ENCODE measurements around the gene DET1.
A peak's percentile ranks its signal among the peaks of the same experiment; 100 is the strongest.

Gene DET1

GRCh38 chr15:88493844-88494243 lies 52.6 kb downstream of the DET1 start:
- H3K9me3 ChIP-seq (ENCODE audit: control insufficient read depth, insufficient read depth, low read depth, low read length), result no peaks in the 10 kb centered on the region
- peaks cover 0 to 3% of the 10 kb centered on the region in 2 experiments; a peak in 1 of 3 replicates for H3K36me3 ChIP-seq (ENCODE audit: control insufficient read depth in 2 of 2, insufficient read depth in 1 of 2, low read length in 2 of 2)
- no peaks in the 10 kb centered on the region for H3K4me1 ChIP-seq (ENCODE audit: control insufficient read depth, insufficient read depth, low read length)
- H3K27ac ChIP-seq (ENCODE audit: extremely low read depth, low read depth, low read length), result no peak overlapping the region
- TF ChIP-seq ZNF558 (tag by site-specific recombination; IDR thresholded peaks at IDR 0.05) (no peak), GLI4 (tag by site-specific recombination; IDR thresholded peaks at IDR 0.05) (no peak), SETDB1 (IDR thresholded peaks at IDR 0.05; ENCODE audit: insufficient read length, low read length) (no peak), RBAK (tag by site-specific recombination; IDR thresholded peaks at IDR 0.05) (no peak)
- TF ChIP-seq, protein P1, sequence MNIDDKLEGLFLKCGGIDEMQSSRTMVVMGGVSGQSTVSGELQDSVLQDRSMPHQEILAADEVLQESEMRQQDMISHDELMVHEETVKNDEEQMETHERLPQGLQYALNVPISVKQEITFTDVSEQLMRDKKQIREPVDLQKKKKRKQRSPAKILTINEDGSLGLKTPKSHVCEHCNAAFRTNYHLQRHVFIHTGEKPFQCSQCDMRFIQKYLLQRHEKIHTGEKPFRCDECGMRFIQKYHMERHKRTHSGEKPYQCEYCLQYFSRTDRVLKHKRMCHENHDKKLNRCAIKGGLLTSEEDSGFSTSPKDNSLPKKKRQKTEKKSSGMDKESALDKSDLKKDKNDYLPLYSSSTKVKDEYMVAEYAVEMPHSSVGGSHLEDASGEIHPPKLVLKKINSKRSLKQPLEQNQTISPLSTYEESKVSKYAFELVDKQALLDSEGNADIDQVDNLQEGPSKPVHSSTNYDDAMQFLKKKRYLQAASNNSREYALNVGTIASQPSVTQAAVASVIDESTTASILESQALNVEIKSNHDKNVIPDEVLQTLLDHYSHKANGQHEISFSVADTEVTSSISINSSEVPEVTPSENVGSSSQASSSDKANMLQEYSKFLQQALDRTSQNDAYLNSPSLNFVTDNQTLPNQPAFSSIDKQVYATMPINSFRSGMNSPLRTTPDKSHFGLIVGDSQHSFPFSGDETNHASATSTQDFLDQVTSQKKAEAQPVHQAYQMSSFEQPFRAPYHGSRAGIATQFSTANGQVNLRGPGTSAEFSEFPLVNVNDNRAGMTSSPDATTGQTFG (tag by site-specific recombination; IDR thresholded peaks at IDR 0.05; ENCODE audit: borderline replicate concordance), result no peak
- TF ChIP-seq, protein P2, sequence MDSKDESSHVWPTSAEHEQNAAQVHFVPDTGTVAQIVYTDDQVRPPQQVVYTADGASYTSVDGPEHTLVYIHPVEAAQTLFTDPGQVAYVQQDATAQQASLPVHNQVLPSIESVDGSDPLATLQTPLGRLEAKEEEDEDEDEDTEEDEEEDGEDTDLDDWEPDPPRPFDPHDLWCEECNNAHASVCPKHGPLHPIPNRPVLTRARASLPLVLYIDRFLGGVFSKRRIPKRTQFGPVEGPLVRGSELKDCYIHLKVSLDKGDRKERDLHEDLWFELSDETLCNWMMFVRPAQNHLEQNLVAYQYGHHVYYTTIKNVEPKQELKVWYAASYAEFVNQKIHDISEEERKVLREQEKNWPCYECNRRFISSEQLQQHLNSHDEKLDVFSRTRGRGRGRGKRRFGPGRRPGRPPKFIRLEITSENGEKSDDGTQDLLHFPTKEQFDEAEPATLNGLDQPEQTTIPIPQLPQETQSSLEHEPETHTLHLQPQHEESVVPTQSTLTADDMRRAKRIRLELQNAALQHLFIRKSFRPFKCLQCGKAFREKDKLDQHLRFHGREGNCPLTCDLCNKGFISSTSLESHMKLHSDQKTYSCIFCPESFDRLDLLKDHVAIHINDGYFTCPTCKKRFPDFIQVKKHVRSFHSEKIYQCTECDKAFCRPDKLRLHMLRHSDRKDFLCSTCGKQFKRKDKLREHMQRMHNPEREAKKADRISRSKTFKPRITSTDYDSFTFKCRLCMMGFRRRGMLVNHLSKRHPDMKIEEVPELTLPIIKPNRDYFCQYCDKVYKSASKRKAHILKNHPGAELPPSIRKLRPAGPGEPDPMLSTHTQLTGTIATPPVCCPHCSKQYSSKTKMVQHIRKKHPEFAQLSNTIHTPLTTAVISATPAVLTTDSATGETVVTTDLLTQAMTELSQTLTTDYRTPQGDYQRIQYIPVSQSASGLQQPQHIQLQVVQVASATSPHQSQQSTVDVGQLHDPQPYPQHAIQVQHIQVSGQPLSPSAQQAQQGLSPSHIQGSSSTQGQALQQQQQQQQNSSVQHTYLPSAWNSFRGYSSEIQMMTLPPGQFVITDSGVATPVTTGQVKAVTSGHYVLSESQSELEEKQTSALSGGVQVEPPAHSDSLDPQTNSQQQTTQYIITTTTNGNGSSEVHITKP (tag by site-specific recombination; IDR thresholded peaks at IDR 0.05), result no peak
- POLR2A ChIA-PET, result no interaction called here
- no peak overlapping the region for H3K4me3 ChIP-seq (ENCODE audit: low read depth, low read length)
- CTCF ChIA-PET, result no interaction called here

DNA sequence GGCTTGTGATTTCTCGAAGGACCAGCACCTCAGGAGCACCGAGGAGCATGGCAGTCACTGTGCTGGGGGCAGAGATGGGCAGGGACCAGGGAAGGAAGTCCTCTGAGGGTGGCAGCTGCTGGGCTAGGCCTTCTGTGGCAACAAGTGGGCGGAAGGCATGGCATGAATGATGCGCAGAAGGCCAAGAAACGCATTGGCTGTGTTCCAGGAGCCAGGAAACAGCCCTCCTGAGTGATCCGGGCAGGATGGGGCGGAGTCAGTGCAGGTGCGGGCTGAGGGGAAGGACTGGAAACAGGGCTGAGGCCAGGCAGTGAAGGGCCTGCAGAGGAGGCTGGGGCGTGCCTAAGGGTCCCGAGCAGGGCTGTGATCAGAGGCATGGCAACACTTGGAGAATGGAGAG lies 55.3 kb downstream of the DET1 start:
- H3K4me1 ChIP-seq (ENCODE audit: control insufficient read depth, insufficient read depth, low read length), result no peaks in the 10 kb centered on the region
- H3K36me3 ChIP-seq (ENCODE audit: control insufficient read depth in 2 of 2, insufficient read depth in 1 of 2, low read length in 2 of 2), result peaks cover 0 to 2% of the 10 kb centered on the region in 2 experiments; a peak in 1 of 3 replicates
- no peaks in the 10 kb centered on the region for H3K9me3 ChIP-seq (ENCODE audit: control insufficient read depth, insufficient read depth, low read depth, low read length)
- no peak overlapping the region for H3K4me3 ChIP-seq (ENCODE audit: low read depth, low read length)
- TF ChIP-seq SCRT2 (tag by site-specific recombination; IDR thresholded peaks at IDR 0.05) (peak; percentile 81), ZNF37A (tag by site-specific recombination; IDR thresholded peaks at IDR 0.05) (no peak)
- CTCF ChIA-PET, result no interaction called here
- no peak overlapping the region for H3K27ac ChIP-seq (ENCODE audit: extremely low read depth, low read depth, low read length)
- POLR2A ChIA-PET, result no interaction called here

DNA sequence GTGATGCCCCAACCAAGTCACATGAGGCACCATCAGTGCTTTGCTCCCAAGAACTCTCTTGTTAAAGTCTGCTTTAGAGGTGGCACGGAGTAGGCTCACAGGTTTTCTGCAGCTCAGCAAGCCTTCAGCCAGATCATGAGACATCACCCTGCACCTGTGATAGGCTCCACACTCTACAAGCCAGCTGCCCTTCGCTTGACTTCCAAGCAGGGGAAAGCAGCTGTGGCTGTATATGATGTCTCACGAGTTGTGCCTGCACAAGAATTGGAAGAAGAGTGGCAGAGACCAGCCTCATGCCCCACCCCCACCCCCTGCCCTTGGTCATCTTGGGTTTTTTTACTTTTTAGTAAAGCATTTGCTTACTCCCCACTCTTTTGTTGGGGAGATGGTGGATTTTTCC lies 56.4 kb downstream of the DET1 start:
- CTCF ChIA-PET, result interaction anchor here (1.5 to 2.1 kb wide), 2 partner anchors 125 to 132 kb away, joined by 5 to 10 read pairs; no protein-coding TSS in a partner anchor

GRCh38 chr15:88489321-88489720 lies 57.2 kb downstream of the DET1 start:
- ChIA-PET CTCF (interaction anchor here (0.6 to 2.1 kb wide), 5 partner anchors 22 to 1946 kb away, joined by 3 to 10 read pairs (median 3); no protein-coding TSS in a partner anchor), POLR2A (no interaction called here)
- Histone ChIP-seq H3K36me3 (ENCODE audit: control insufficient read depth in 2 of 2, insufficient read depth in 1 of 2, low read length in 2 of 2) (no peaks in the 10 kb centered on the region), H3K4me1 (ENCODE audit: control insufficient read depth, insufficient read depth, low read length) (no peaks in the 10 kb centered on the region), H3K27ac (ENCODE audit: extremely low read depth, low read depth, low read length) (no peak overlapping the region), H3K9me3 (ENCODE audit: control insufficient read depth, insufficient read depth, low read depth, low read length) (no peaks in the 10 kb centered on the region), H3K4me3 (ENCODE audit: low read depth, low read length) (no peak overlapping the region)
- TF ChIP-seq ZNF112 (tag by site-specific recombination; IDR thresholded peaks at IDR 0.05) (no peak), CTCF (tag by site-specific recombination; IDR thresholded peaks at IDR 0.05) (peak; percentile 42; the same call in 1 of the 2 replicates), ZNF501 (tag by site-specific recombination; IDR thresholded peaks at IDR 0.05) (no peak)
- TF ChIP-seq, protein P3, sequence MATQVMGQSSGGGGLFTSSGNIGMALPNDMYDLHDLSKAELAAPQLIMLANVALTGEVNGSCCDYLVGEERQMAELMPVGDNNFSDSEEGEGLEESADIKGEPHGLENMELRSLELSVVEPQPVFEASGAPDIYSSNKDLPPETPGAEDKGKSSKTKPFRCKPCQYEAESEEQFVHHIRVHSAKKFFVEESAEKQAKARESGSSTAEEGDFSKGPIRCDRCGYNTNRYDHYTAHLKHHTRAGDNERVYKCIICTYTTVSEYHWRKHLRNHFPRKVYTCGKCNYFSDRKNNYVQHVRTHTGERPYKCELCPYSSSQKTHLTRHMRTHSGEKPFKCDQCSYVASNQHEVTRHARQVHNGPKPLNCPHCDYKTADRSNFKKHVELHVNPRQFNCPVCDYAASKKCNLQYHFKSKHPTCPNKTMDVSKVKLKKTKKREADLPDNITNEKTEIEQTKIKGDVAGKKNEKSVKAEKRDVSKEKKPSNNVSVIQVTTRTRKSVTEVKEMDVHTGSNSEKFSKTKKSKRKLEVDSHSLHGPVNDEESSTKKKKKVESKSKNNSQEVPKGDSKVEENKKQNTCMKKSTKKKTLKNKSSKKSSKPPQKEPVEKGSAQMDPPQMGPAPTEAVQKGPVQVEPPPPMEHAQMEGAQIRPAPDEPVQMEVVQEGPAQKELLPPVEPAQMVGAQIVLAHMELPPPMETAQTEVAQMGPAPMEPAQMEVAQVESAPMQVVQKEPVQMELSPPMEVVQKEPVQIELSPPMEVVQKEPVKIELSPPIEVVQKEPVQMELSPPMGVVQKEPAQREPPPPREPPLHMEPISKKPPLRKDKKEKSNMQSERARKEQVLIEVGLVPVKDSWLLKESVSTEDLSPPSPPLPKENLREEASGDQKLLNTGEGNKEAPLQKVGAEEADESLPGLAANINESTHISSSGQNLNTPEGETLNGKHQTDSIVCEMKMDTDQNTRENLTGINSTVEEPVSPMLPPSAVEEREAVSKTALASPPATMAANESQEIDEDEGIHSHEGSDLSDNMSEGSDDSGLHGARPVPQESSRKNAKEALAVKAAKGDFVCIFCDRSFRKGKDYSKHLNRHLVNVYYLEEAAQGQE (tag by site-specific recombination; IDR thresholded peaks at IDR 0.05), result peak; percentile 73

More for the DNA sequence above, 56.4 kb downstream of the DET1 start:
- no peaks in the 10 kb centered on the region for H3K9me3 ChIP-seq (ENCODE audit: control insufficient read depth, insufficient read depth, low read depth, low read length)
- no peak for TF ChIP-seq ZBTB21 (tag by site-specific recombination; IDR thresholded peaks at IDR 0.05)
- no peak for TF ChIP-seq ZFHX2 (tag by site-specific recombination; conservative IDR thresholded peaks at IDR 0.05)
- no peak for TF ChIP-seq ZNF140 (tag by site-specific recombination; IDR thresholded peaks at IDR 0.05)
- H3K4me1 ChIP-seq (ENCODE audit: control insufficient read depth, insufficient read depth, low read length), result no peaks in the 10 kb centered on the region
- no peak overlapping the region for H3K4me3 ChIP-seq (ENCODE audit: low read depth, low read length)
- no peaks in the 10 kb centered on the region for H3K36me3 ChIP-seq (ENCODE audit: control insufficient read depth in 2 of 2, insufficient read depth in 1 of 2, low read length in 2 of 2)
- no peak overlapping the region for H3K27ac ChIP-seq (ENCODE audit: extremely low read depth, low read depth, low read length)
- POLR2A ChIA-PET, result no interaction called here

All from HEK293 (cell line).